Sigmoid colon (tissue), 4 donors: ENCODE data around the gene IL17REL.

ENCODE experiments used
- CTCF ChIP-seq, 4 experiments: fragments of 450-650 bp in 3 of 4; fragments of 200-600 bp in 1 of 4; IDR thresholded peaks; one replicate each; pipeline ENCODE4 v1.5.1; 2016 to 2019; ENCODE audit warnings: antibody characterized with exemption in 4 of 4, mild to moderate bottlenecking in 3 of 4, moderate library complexity in 2 of 4
- EP300 ChIP-seq, 4 donors: sonication (generic); formaldehyde crosslinking; IDR thresholded peaks; one replicate each; pipeline ENCODE4 v1.6.1; 2017; ENCODE audit warnings: antibody characterized with exemption in 4 of 4

- TF ChIP-seq CTCF (IDR thresholded peaks at IDR 0.05), result no peak
- TF ChIP-seq EP300 (IDR thresholded peaks at IDR 0.05), result no peak
These were observed 17.6 kb downstream of the IL17REL start for GRCh38 chr22:49995041-49995360.
